OCI-M2 (cell line): ENCODE measurements around the gene KIF5B.
A peak's percentile ranks its signal among the peaks of the same experiment; 100 is the strongest.
"Not testable (repeated sequence)": the region's sequence is repeated elsewhere in the genome, so short reads cannot be mapped to it uniquely, and the experiment has no call there.

Source experiments
- DNase-seq: peaks from one replicate; lab custom pipeline; 2025; ENCODE audit not compliant: unreplicated experiment; lab: John Stamatoyannopoulos, UW

The KIF5B gene

GRCh38 chr10:32056136-32057035, at the start of gene KIF5B:
TSS of gene KIF5B (minus strand) at chr10:32056425. CDS start at chr10:32055973, 452 bp downstream.
- DNase-seq: peak; percentile 18

DNA sequence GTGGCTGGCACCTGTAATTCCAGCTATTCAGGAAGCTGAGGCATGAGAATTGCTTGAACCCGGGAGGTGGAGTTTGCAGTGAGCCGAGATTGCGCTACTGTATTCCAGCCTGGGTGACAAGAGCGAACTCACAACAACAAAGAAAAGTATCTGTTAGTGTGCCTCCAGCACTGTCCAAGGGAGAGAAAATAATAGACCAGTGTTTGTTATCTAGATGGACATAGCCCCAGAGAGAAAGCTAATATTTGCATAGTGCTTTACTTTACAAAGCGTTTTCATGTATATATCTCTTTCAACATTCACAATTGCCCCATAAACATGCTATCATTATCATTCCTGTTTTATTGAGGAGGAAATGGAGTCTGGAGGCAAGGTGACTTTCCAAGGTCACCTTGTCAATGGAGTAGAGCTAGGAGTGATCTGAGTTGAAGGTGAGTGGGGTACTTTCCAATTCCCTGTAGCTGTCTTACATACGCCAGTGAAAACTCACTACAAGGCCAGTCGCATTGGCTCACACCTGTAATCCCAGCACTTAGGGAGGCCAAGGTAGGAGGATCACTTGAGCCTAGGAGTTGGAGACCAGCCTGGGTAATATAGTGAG, 49.7 kb upstream of the KIF5B start:
- no peak for DNase-seq

DNA sequence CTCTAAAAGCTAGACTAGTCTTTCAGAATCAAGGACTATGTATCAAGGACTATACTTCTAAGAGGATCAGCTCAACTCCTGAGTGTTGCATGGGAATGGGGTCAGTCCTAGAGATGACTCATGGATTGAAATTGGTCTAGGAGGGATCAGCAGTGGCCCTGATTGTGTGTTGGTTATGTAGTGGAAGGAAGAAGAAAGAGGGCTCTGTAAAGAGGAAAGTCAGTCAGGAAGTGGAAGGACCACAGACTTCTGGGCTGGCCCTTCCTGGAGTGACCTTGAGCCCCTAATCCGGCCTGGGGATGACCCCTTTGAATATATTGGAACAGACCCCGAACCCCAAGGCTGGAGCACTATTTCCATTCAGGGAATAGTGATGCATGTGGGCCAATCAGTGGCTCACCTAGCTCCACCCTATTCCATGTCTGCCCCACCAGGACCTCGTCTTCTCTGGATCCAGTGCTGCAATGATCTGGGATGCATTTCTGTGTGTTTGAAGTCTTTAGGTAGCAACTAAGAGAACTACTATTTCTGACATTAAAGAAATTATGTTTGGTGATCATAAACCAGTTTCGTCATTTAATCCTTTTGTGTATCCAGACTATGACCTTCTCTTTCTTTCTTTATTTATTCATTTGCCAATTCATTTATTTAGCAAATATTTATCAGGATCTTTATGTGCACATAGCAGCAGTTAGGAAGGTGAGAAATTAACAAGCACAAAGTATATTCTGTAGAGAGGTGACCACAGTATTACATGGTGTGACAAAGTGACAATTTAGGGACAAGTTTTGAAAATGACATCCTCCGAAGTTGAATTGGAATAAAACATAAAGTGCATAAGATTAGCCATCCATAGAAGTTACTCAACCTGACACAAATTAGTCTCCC, 48.6 kb upstream of the KIF5B start:
- no peak for DNase-seq

- DNase-seq: no peak
Measured at GRCh38 chr10:32104181-32104580, 48.0 kb upstream of the KIF5B start.

GRCh38 chr10:32103721-32104120, 47.5 kb upstream of the KIF5B start:
- DNase-seq: no peak

DNA sequence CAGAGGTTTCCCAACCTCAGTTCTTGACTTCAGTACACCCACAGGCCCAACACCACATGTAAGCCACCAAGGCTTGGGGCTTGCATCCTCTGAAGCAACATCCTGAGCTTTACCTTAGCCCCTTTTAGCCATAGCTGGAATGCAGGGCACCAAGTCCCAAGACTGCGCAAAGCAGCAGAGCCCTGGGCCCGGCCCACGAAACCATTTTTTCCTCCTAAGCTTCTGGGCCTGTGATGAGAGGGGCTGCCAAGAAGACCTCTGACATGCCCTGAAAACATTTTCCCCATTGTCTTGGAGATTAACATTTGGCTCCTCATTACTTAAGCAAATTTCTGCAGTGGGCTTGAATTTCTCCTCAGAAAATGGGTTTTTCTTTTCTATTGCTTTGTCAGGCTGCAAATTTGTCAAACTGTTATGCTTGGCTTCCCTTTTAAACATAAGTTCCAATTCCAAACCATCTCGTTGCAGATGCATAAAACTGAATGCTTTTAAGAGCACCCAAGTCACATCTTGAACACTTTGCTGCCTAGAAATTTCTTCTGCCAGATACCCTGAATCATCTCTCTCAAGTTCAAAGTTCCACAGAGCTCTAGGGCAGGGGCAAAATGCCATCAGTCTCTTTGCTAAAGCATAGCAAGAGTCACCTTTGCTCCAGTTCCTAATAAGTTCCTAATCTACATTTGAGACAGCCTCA, 42.5 kb upstream of the KIF5B start:
- not testable (repeated sequence) for DNase-seq

DNA sequence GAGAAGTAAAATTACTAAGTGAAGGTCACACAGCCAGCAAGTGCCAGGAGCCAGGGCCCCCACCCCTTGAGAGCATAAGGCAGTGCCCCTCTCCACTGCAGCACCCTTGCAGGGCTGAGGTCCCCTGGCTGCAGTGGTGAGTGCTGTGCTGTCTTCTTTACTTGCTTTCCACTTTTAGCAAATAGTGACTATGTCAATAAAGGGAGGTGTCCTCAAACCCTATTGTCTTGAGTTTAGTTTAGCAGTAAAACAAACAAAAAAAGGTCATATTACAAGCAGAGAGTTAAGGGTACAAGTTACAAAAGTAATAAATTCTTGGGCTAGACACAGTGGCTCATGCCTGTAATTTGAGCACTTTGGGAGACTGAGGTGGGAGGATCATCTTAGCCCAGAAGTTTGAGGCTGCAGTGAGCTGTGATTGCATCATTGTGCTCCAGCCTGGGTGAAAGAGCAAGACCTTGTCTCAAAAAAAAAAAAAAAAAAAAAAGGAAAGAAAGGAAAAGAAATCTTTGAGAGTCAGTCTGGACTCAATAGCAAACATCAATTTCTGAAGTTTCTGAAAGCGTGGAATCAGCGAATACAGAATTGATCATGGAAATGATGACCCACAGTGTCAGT, 39.0 kb upstream of the KIF5B start:
- no peak for DNase-seq

GRCh38 chr10:32093650-32094049, 37.4 kb upstream of the KIF5B start:
- DNase-seq: no peak

GRCh38 chr10:32091046-32091445, 34.8 kb upstream of the KIF5B start:
- no peak for DNase-seq

GRCh38 chr10:32084185-32084851, 28.1 kb upstream of the KIF5B start:
- no peak for DNase-seq

DNA sequence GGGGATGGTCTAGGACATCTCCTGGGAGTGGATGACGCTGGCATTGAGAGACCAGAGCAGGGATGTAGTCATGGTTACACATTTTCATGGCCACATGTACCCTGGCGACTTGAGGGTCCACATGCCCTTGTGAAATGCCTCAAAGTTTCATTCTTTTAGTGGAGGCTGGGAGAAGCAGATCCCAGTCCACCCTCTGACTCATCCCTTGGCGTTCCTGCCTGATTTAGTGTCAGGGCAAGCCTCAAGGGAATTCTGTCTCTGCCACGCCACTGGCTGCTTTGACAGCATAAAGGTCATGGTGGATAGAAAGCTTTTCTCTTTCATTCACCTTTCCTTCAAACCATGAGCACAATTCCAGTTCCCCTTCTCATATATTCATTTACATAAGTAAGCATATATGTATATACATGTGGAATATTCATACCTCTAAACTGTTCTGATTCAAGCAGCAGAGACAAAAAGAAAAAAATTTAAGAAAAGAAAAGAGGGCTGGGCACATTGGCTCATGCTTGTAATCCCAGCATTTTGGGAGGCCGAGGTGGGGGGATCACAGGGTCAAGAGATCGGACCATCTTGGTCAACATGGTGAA, 21.8 kb upstream of the KIF5B start:
- no peak for DNase-seq

GRCh38 chr10:32073659-32074058, 17.4 kb upstream of the KIF5B start:
- no peak for DNase-seq

DNA sequence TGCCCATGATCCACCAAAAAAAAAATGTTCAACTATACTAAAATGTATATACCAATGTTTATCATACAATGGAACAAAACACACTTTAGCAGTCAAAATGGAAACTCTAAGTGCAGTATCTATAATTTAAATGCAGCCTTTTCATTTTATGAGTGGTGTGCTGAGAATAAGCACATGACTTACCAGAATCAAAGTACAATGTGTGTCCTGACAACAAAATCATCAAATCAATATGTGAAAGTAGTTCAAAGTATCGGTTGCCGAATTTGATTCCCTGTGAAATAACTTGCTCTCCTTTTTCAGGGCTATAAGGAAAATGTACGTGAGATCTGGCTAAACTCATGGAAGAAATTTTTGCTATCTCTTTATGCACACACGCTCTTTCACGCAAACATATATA, 16.9 kb upstream of the KIF5B start:
- DNase-seq: no peak

GRCh38 chr10:32072025-32072800, 16.0 kb upstream of the KIF5B start:
- DNase-seq: no peak

- no peak for DNase-seq
Measured at GRCh38 chr10:32070645-32071044, 14.4 kb upstream of the KIF5B start.

DNA sequence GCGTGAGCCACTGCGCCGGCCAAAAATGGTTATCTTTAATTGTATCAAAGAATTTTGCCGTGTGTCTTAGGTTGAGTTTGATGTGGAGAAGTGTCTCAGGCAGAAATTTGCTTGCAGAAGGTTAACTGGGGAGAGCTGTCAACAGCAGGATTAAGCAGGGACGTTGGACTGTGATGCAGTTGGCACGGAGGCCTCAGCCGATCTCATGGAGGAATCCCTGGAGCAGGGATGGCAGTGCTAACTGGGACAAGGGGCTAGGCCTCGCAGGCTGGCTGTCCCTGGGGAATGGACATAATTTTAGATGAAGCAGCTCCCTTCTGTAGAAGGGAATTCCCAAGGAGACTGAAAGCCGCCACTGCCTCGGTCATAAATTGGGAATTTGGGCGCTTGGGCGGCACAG, 12.3 kb upstream of the KIF5B start:
- no peak for DNase-seq

GRCh38 chr10:32067931-32068330, 11.7 kb upstream of the KIF5B start:
- DNase-seq: not testable (repeated sequence)

DNA sequence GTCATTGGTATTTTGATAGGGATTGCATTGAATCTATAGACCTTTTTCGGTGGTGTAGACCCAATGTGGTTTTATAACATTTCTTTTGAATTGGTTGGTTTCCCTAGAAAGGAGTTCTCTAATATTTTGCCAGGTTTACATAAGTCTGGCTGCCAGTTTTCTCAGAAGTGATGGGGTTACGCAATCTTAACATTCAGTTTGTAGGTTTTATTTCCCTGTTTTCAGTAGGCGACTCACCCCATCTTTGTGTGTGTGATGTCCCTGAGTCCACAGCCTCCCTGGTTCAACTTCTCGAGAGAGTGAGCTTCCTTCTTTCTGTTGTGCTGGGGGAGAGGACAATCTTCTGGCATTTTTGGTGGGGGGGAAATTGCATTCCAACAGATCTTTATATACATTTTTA, 9.6 kb upstream of the KIF5B start:
- no peak for DNase-seq

- no peak for DNase-seq
Measured at GRCh38 chr10:32061440-32061839, 5.2 kb upstream of the KIF5B start.
